Smooth muscle cell (in vitro differentiated cells): ENCODE data around the gene SELENOS. TPM values are rescaled to one million over a fixed set of nuclear protein-coding genes. Genes with fewer than 3 reads are reported as not detected.

Experiments
- DNase-seq: peaks from one replicate; lab custom pipeline; 2025; ENCODE audit not compliant: unreplicated experiment; lab: John Stamatoyannopoulos, UW
- H2AFZ ChIP-seq: fragments of 200-600 bp; sonication (generic); 2 replicates; pipeline ENCODE4 v1.6.0; 2016; ENCODE audit warnings: antibody characterized with exemption, low read depth, mild to moderate bottlenecking
- H3F3A ChIP-seq: fragments of 200-600 bp; sonication (generic); 2 replicates; pipeline ENCODE4 v1.6.0; 2017; ENCODE audit warnings: antibody characterized with exemption, low read depth
- H3K27ac ChIP-seq: fragments of 200-600 bp; sonication (generic); 2 replicates; pipeline ENCODE4 v1.5.1; 2016; ENCODE audit warnings: low read depth, mild to moderate bottlenecking
- H3K27me3 ChIP-seq: fragments of 200-600 bp; sonication (generic); 2 replicates; pipeline ENCODE4 v1.6.1; 2016; ENCODE audit warnings: low read depth, mild to moderate bottlenecking
- H3K36me3 ChIP-seq: fragments of 200-600 bp; sonication (generic); 2 replicates; pipeline ENCODE4 v1.5.1; 2016; ENCODE audit warnings: low read depth
- H3K4me1 ChIP-seq: fragments of 200-600 bp; sonication (generic); 2 replicates; pipeline ENCODE4 v1.5.1; 2016; ENCODE audit warnings: low read depth
- H3K4me2 ChIP-seq: fragments of 200-600 bp; sonication (generic); 2 replicates; pipeline ENCODE4 v1.6.0; 2016; ENCODE audit warnings: mild to moderate bottlenecking
- H3K4me3 ChIP-seq: fragments of 200-600 bp; sonication (generic); 2 replicates; pipeline ENCODE4 v1.5.1; 2016; ENCODE audit warnings: mild to moderate bottlenecking
- H3K79me2 ChIP-seq: fragments of 200-600 bp; sonication (generic); 2 replicates; pipeline ENCODE4 v1.6.0; 2016; ENCODE audit warnings: low read depth, mild to moderate bottlenecking
- H3K9ac ChIP-seq: fragments of 200-600 bp; sonication (generic); 2 replicates; pipeline ENCODE4 v1.6.0; 2016; ENCODE audit warnings: low read depth
- H3K9me3 ChIP-seq: fragments of 200-600 bp; sonication (generic); replicated peaks from 2 replicates; pipeline ENCODE4 v1.5.1; 2016; ENCODE audit warnings: low read depth
- H4K20me1 ChIP-seq: fragments of 200-600 bp; sonication (generic); 2 replicates; pipeline ENCODE4 v1.6.0; 2016; ENCODE audit warnings: low read depth
- CTCF ChIP-seq: fragments of 200-600 bp; sonication (generic); IDR thresholded peaks from 2 replicates; pipeline ENCODE4 v1.5.1; 2017; ENCODE audit warnings: borderline replicate concordance, mild to moderate bottlenecking, antibody characterized with exemption; ENCODE audit not compliant: insufficient read depth, poor library complexity, severe bottlenecking
- WGBS: methylation state at CpG from one replicate; pipeline ENCODE4 v1.1.7; 2016; ENCODE audit warnings: low lambda C conversion rate; 5-methylcytosine and 5-hydroxymethylcytosine counted together
- polyA plus RNA-seq: library from polyadenylated mRNA; unstranded; fragments of >200 nt; fragmentation: Nextera tagmentation; extraction: Ambion mirVana; gene quantifications from 2 replicates; pipeline ENCODE4 v1.2.1, GENCODE V29; 2016
- total RNA-seq: library from RNA; depleted of rRNA; stranded (reverse); fragments of >200 nt; gene quantifications from 2 replicates; pipeline ENCODE4 v1.2.3, GENCODE V29; 2014

The SELENOS gene
- total and polyA plus RNA-seq, 2 experiments from 2014 or later, result 108 to 130 TPM

- Histone ChIP-seq H3K4me3 (no peak overlapping the region), H3F3A (no peaks in the 10 kb centered on the region), H3K4me2 (no peak overlapping the region), H3K9me3 (no peaks in the 10 kb centered on the region), H4K20me1 (no peaks in the 10 kb centered on the region), H3K27ac (no peak overlapping the region), H3K27me3 (no peaks in the 10 kb centered on the region), H3K36me3 (no peaks in the 10 kb centered on the region), H3K4me1 (no peaks in the 10 kb centered on the region), H3K79me2 (no peaks in the 10 kb centered on the region), H3K9ac (no peak overlapping the region), H2AFZ (no peak overlapping the region)
- DNase-seq, result no peak
- 73% methylated on average over 5 of the region's 8 CpGs for WGBS
- no peak for TF ChIP-seq CTCF
Measured at GRCh38 chr15:101305820-101306255, 28.6 kb upstream of the SELENOS start.

- no peak for DNase-seq
- Histone ChIP-seq H3K4me1 (no peaks in the 10 kb centered on the region), H3K27me3 (no peaks in the 10 kb centered on the region), H3K27ac (no peak overlapping the region), H2AFZ (no peak overlapping the region), H4K20me1 (no peaks in the 10 kb centered on the region), H3K9me3 (no peaks in the 10 kb centered on the region), H3K79me2 (no peaks in the 10 kb centered on the region), H3K4me3 (no peak overlapping the region), H3F3A (no peaks in the 10 kb centered on the region), H3K9ac (no peak overlapping the region), H3K4me2 (no peak overlapping the region), H3K36me3 (no peaks in the 10 kb centered on the region)
- 93% methylated on average over 4 of the region's 4 CpGs for WGBS
- TF ChIP-seq CTCF, result no peak
Measured at GRCh38 chr15:101303408-101303807, 26.1 kb upstream of the SELENOS start.

GRCh38 chr15:101296418-101297405 is 19.4 kb upstream of the SELENOS start:
- H3K79me2 ChIP-seq, result peaks cover 31% of the 10 kb centered on the region
- H3K27me3 ChIP-seq, result no peaks in the 10 kb centered on the region
- peak overlapping the region; percentile 85 for H3K27ac ChIP-seq
- no peaks in the 10 kb centered on the region for H3K9me3 ChIP-seq
- H3K4me1 ChIP-seq, result peaks cover 19% of the 10 kb centered on the region
- peak overlapping the region; percentile 6 for H3K9ac ChIP-seq
- H4K20me1 ChIP-seq, result peaks cover 26% of the 10 kb centered on the region
- no peak for DNase-seq
- H3K4me3 ChIP-seq, result peak overlapping the region; percentile 82
- no peaks in the 10 kb centered on the region for H3F3A ChIP-seq
- H2AFZ ChIP-seq, result peak overlapping the region; percentile 94
- TF ChIP-seq CTCF, result no peak
- 86% methylated on average over 9 of the region's 9 CpGs for WGBS
- H3K36me3 ChIP-seq, result no peaks in the 10 kb centered on the region
- H3K4me2 ChIP-seq, result peak overlapping the region; percentile 93
